Sigmoid colon (tissue), 7 donors: Measurements from ENCODE around the gene ZNF525. TPM values are rescaled to one million over a fixed set of nuclear protein-coding genes. Genes with fewer than 3 reads are reported as not detected.

Source experiments
- DNase-seq: peaks from one replicate; pipeline ENCODE4 v3.0.0-alpha.2; 2019
- H3K27ac ChIP-seq, 4 donors: fragments of 200-600 bp; sonication (generic); one replicate each; pipeline ENCODE4 v1.5.1; 2016 to 2019; ENCODE audit warnings: mild to moderate bottlenecking in 1 of 4
- H3K27me3 ChIP-seq, 3 donors: fragments of 200-600 bp; sonication (generic); one replicate each; pipeline ENCODE4 v1.5.1; 2019; ENCODE audit warnings: mild to moderate bottlenecking in 1 of 3
- H3K36me3 ChIP-seq, 4 donors: fragments of 200-600 bp; sonication (generic); one replicate each; pipeline ENCODE4 v1.5.1; 2016 to 2019
- H3K4me1 ChIP-seq, 4 donors: fragments of 200-600 bp; sonication (generic); one replicate each; pipeline ENCODE4 v1.5.1; 2017 to 2019
- H3K4me3 ChIP-seq, 4 donors: fragments of 200-600 bp; sonication (generic); one replicate each; pipeline ENCODE4 v1.5.1; 2017 to 2019; ENCODE audit warnings: mild to moderate bottlenecking in 2 of 4, moderate library complexity in 1 of 4
- H3K9me3 ChIP-seq, 4 donors: fragments of 200-600 bp in 3 of 4; sonication (generic) in 3 of 4; one replicate each; pipeline versions ENCODE4 v1.5.1 to v1.6.1; 2013 to 2019
- EP300 ChIP-seq, 4 donors: sonication (generic); formaldehyde crosslinking; IDR thresholded peaks; one replicate each; pipeline ENCODE4 v1.6.1; 2017; ENCODE audit warnings: antibody characterized with exemption in 4 of 4
- POLR2A ChIP-seq, 2 donors: fragments of 450-650 bp; IDR thresholded peaks; one replicate each; pipeline ENCODE4 v1.6.1; 2016; ENCODE audit warnings: antibody characterized with exemption in 2 of 2, mild to moderate bottlenecking in 2 of 2, moderate library complexity in 2 of 2
- POLR2AphosphoS5 ChIP-seq, 4 donors: sonication (generic); formaldehyde crosslinking; IDR thresholded peaks; one replicate each; pipeline ENCODE4 v1.6.1; 2017; ENCODE audit warnings: antibody characterized with exemption in 4 of 4
- WGBS, 2 donors: extraction: QIAGEN DNeasy Blood & Tissue Kit; methylation state at CpG; one replicate each; pipeline ENCODE4 v1.1.7; 2013; 5-methylcytosine and 5-hydroxymethylcytosine counted together
- intact Hi-C: fragments of 100-400 bp; cut with DNase I; formaldehyde crosslinking; loops from one replicate; pipeline ENCODE4 v1.15.1; 2023
- polyA plus RNA-seq, 3 donors: library from polyadenylated mRNA; stranded (reverse); fragments of 200-250 nt; gene quantifications; one replicate each; pipeline ENCODE4 v1.2.3, GENCODE V29; 2013
- total RNA-seq, 4 donors: library from RNA; depleted of rRNA; stranded (reverse); fragments of >200 nt; gene quantifications; one replicate each; pipeline ENCODE4 v1.1.0, GENCODE V29; 2016
- TF ChIP-seq, protein P1 (sequence below), 4 experiments: fragments of 450-650 bp in 3 of 4; fragments of 200-600 bp in 1 of 4; IDR thresholded peaks; one replicate each; pipeline ENCODE4 v1.5.1; 2016 to 2019; ENCODE audit warnings: antibody characterized with exemption in 4 of 4, mild to moderate bottlenecking in 3 of 4, moderate library complexity in 2 of 4
- donor health status: healthy with polysubstance abuse.
- donor health status: Bipolar disorder and iron deficiency.
- donor health status: healthy.

Gene ZNF525
- total and polyA plus RNA-seq, 7 donors, result 1.4 to 10.8 (median 7.0) TPM

DNA sequence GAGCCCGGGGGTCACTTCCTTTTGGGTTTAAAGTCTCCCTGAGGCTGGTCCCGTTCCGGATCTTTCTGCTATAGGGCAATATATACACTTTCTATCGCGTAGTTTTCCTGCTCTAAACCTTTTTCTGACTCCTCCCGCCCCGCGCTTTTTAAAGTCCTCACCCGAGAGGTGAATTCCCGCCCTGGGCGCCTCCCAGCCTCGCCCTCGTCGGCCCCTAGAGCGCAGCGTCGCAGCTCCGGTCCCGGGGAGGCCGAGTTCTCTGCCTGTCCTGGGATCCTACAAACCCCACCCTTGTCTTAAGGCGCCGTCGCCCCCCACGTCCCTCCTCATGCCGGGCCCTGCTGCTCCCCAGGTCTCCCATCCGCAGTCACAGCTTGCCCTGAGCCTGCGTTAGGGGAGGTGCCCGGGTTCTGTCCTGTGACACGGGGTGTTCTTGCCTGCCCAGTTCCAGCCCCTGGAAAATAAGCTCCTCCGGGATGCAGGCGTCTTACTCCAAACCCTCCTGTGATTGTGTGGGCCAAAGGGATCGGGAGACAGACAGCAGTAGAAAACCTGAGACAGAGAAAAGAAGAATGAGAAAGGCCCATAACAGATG, 491 bp downstream of the ZNF525 start:
- DNase-seq, result no peak
- Histone ChIP-seq H3K4me3 (peak overlapping the region; percentile 59 to 74 (median 67)), H3K9me3 (no peaks in the 10 kb centered on the region), H3K27me3 (no peaks in the 10 kb centered on the region), H3K4me1 (peaks cover 0 to 13% (median 3%) of the 10 kb centered on the region in 4 donors), H3K27ac (peak overlapping the region; percentile 71 to 84 (median 76)), H3K36me3 (no peaks in the 10 kb centered on the region)
- TF ChIP-seq, protein P1, sequence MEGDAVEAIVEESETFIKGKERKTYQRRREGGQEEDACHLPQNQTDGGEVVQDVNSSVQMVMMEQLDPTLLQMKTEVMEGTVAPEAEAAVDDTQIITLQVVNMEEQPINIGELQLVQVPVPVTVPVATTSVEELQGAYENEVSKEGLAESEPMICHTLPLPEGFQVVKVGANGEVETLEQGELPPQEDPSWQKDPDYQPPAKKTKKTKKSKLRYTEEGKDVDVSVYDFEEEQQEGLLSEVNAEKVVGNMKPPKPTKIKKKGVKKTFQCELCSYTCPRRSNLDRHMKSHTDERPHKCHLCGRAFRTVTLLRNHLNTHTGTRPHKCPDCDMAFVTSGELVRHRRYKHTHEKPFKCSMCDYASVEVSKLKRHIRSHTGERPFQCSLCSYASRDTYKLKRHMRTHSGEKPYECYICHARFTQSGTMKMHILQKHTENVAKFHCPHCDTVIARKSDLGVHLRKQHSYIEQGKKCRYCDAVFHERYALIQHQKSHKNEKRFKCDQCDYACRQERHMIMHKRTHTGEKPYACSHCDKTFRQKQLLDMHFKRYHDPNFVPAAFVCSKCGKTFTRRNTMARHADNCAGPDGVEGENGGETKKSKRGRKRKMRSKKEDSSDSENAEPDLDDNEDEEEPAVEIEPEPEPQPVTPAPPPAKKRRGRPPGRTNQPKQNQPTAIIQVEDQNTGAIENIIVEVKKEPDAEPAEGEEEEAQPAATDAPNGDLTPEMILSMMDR (IDR thresholded peaks at IDR 0.05), result no peak
- TF ChIP-seq POLR2AphosphoS5 (IDR thresholded peaks at IDR 0.05), result no peak
- TF ChIP-seq POLR2A (IDR thresholded peaks at IDR 0.05), result no peak
- no peak for TF ChIP-seq EP300 (IDR thresholded peaks at IDR 0.05)
- intact Hi-C loops, result loop anchor here (2.0 to 5.0 kb wide), 3 partner anchors 29 to 169 kb away; partner anchors contain the start of genes ZNF765 and ZNF845
- WGBS, 2 donors, result 0 to 1% methylated on average over 32 of the region's 32 CpGs

DNA sequence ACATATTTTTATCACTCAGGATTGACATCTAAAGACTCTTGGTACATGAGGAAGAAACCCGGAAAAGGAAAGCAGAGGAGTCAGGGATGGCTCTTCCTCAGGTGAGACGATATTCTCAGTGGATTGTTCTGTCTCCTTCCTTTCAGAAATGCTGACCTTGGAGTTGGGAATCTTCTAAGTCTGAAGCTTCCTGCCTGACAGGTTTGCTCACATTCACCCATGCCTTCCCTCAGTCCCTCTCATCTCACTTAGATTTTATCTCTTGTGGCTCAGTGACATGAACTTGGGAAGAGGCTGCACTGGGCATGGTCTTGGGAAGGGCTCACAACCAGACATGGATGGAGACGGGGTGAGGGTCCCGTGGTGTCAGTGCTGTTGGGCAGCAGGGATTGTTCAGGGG, 6.7 kb downstream of the ZNF525 start:
- no peak overlapping the region for H3K27ac ChIP-seq
- intact Hi-C loops, result no loop called here
- no peak overlapping the region for H3K4me3 ChIP-seq
- no peaks in the 10 kb centered on the region for H3K4me1 ChIP-seq
- peaks cover 0 to 43% (median 12%) of the 10 kb centered on the region in 4 donors for H3K36me3 ChIP-seq
- peaks cover 0 to 4% (median 0%) of the 10 kb centered on the region in 4 donors for H3K9me3 ChIP-seq
- no peak for DNase-seq
- TF ChIP-seq, protein P1 (IDR thresholded peaks at IDR 0.05), result no peak
- TF ChIP-seq POLR2AphosphoS5 (IDR thresholded peaks at IDR 0.05) (no peak), EP300 (IDR thresholded peaks at IDR 0.05) (no peak), POLR2A (IDR thresholded peaks at IDR 0.05) (no peak)
- H3K27me3 ChIP-seq, result no peaks in the 10 kb centered on the region
- WGBS, 2 donors, result 87 to 94% methylated on average over 4 of the region's 4 CpGs

DNA sequence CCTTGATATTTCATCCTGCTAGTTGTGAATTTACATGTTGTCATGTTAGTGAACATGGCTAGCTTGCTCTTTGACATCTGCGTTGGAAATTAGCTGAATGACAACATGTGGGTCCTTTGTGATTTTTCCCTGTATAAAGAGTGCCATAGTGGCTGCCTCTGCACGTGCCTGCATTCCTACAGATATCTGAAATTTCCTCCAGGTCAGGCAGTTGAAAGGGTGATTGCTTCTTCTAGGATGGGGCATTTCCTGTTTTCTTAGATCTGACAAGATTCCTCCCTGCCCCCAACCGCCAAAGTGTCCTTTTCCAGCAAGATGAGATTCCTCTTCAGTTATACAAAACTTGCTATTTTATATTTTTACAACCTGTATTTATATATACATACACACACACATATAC, 8.8 kb downstream of the ZNF525 start:
- H3K36me3 ChIP-seq, result peaks cover 0 to 61% (median 19%) of the 10 kb centered on the region in 4 donors
- no peak for DNase-seq
- TF ChIP-seq POLR2AphosphoS5 (IDR thresholded peaks at IDR 0.05), result no peak
- TF ChIP-seq, protein P1 (IDR thresholded peaks at IDR 0.05), result no peak
- no peak for TF ChIP-seq POLR2A (IDR thresholded peaks at IDR 0.05)
- TF ChIP-seq EP300 (IDR thresholded peaks at IDR 0.05), result no peak
- peaks cover 0 to 13% (median 0%) of the 10 kb centered on the region in 4 donors for H3K9me3 ChIP-seq
- WGBS, 2 donors, result 75 to 79% methylated on average over 3 of the region's 3 CpGs
- H3K27ac ChIP-seq, result no peak overlapping the region
- H3K27me3 ChIP-seq, result no peaks in the 10 kb centered on the region
- no peaks in the 10 kb centered on the region for H3K4me1 ChIP-seq
- no peak overlapping the region for H3K4me3 ChIP-seq
- intact Hi-C loops, result no loop called here

DNA sequence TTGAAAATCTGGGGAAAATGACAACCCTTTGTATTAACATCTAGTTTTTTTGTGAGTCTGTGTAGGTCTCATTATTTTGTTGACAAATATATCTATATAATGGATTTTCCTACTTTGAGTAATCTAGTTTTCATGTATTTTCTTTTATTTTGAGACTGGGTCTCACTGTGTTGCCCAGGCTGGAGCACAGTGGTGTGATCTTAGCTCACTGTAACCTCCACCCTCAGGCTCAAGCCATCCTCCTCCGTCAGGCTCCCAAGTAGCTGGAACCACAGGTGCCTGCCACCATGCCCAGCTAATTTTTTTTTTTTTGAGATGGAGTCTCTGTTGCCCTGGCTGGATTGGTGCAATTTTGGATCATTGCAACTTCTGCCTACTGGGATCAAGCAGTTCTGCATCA, 9.2 kb downstream of the ZNF525 start:
- H3K27ac ChIP-seq, result no peak overlapping the region
- no peak for DNase-seq
- H3K9me3 ChIP-seq, result peaks cover 0 to 13% (median 0%) of the 10 kb centered on the region in 4 donors
- no peak for TF ChIP-seq POLR2AphosphoS5 (IDR thresholded peaks at IDR 0.05)
- no peak for TF ChIP-seq POLR2A (IDR thresholded peaks at IDR 0.05)
- TF ChIP-seq, protein P1 (IDR thresholded peaks at IDR 0.05), result no peak
- TF ChIP-seq EP300 (IDR thresholded peaks at IDR 0.05), result no peak
- H3K27me3 ChIP-seq, result no peaks in the 10 kb centered on the region
- H3K36me3 ChIP-seq, result peaks cover 0 to 65% (median 20%) of the 10 kb centered on the region in 4 donors
- intact Hi-C loops, result no loop called here
- no peak overlapping the region for H3K4me3 ChIP-seq
- H3K4me1 ChIP-seq, result no peaks in the 10 kb centered on the region
- WGBS, 2 donors, result 95 to 98% methylated on average over 1 of the region's 1 CpG
